ENCODE measurements around the gene BMP6.
"Not testable (repeated sequence)": the region's sequence is repeated elsewhere in the genome, so short reads cannot be mapped to it uniquely, and the experiment has no call there.

Gene BMP6

GRCh38 chr6:7883381-7883780 is 157.5 kb downstream of the BMP6 start:
- DNase-seq, result no peak

- no peak for DNase-seq
These were observed 160.2 kb downstream of the BMP6 start for GRCh38 chr6:7886132-7886531.

- no peak for DNase-seq
These were observed 161.5 kb downstream of the BMP6 start for GRCh38 chr6:7887278-7887991.

GRCh38 chr6:7888587-7889357 is 162.9 kb downstream of the BMP6 start:
- DNase-seq, result no peak

GRCh38 chr6:7891078-7891872 is 165.4 kb downstream of the BMP6 start:
- no peak for DNase-seq

GRCh38 chr6:7892367-7892766 is 166.5 kb downstream of the BMP6 start:
- DNase-seq, result not testable (repeated sequence)

- DNase-seq, result no peak
These were observed 167.4 kb downstream of the BMP6 start for GRCh38 chr6:7893342-7893741.

- DNase-seq, result no peak
These were observed 168.6 kb downstream of the BMP6 start for GRCh38 chr6:7894262-7895124.

- no peak for DNase-seq
These were observed 169.2 kb downstream of the BMP6 start for GRCh38 chr6:7895125-7895423.

GRCh38 chr6:7896465-7896987 is 170.6 kb downstream of the BMP6 start:
- no peak for DNase-seq

GRCh38 chr6:7897461-7898192 is 171.7 kb downstream of the BMP6 start:
- no peak for DNase-seq

GRCh38 chr6:7898193-7898586 is 172.3 kb downstream of the BMP6 start:
- DNase-seq, result not testable (repeated sequence)

- DNase-seq, result peak; percentile 29
These were observed 173.4 kb downstream of the BMP6 start for GRCh38 chr6:7899101-7899888.

GRCh38 chr6:7899889-7900213 is 174.0 kb downstream of the BMP6 start:
- DNase-seq, result no peak

- no peak for DNase-seq
These were observed 174.7 kb downstream of the BMP6 start for GRCh38 chr6:7900621-7901020.

GRCh38 chr6:7901056-7901455 is 175.2 kb downstream of the BMP6 start:
- DNase-seq, result no peak

- no peak for DNase-seq
These were observed 175.9 kb downstream of the BMP6 start for GRCh38 chr6:7901780-7902179.

- no peak for DNase-seq
These were observed 176.3 kb downstream of the BMP6 start for GRCh38 chr6:7902221-7902620.

- no peak for DNase-seq
These were observed 177.0 kb downstream of the BMP6 start for GRCh38 chr6:7902867-7903266.

- no peak for DNase-seq
These were observed 177.8 kb downstream of the BMP6 start for GRCh38 chr6:7903673-7904072.
